K562 (cell line): Measurements from ENCODE around the gene CSF1R. TPM values are rescaled to one million over a fixed set of nuclear protein-coding genes. Genes with fewer than 3 reads are reported as not detected.

Experiments used
- ATAC-seq: fragments of 200-7000 bp; cut with Tn5 transposase; 3 replicates; pipeline ENCODE4 v1.9.1; 2020; ENCODE audit warnings: moderate library complexity
- Bru-seq: library from RNA; stranded (reverse); fragments of 400-500 nt; gene quantifications from one replicate; lab custom pipeline; 2021; lab: Mats Ljungman, UMichigan
- BruChase-seq, 2 experiments: library from RNA; stranded (reverse); fragments of 400-500 nt; gene quantifications; one replicate each; lab custom pipeline; 2021; lab: Mats Ljungman, UMichigan
- BruUV-seq: library from RNA; stranded (reverse); fragments of 400-500 nt; replicated peaks from 2 replicates; lab custom pipeline; 2021; lab: Mats Ljungman, UMichigan
- CTCF ChIA-PET: fragments of 300-600 bp; formaldehyde crosslinking; extraction: SDS; loops from one replicate; lab custom pipeline; 2021; ENCODE audit warnings: low intra/inter-chr PET ratio; lab: Yijun Ruan, JAX
- POLR2A ChIA-PET: fragments of 300-600, 350-650 bp; sonication (Branson Sonifier 250); formaldehyde crosslinking; extraction: SDS; loops from one replicate; lab custom pipeline; 2021; ENCODE audit warnings: antibody characterized with exemption, inconsistent platforms; lab: Yijun Ruan, JAX
- DNase-seq, 4 experiments: peaks; one replicate each; pipeline versions ENCODE4 v3.0.0 to v3.0.0-alpha.2; 2011 to 2018; ENCODE audit warnings: low spot score in 3 of 4, mixed read lengths in 3 of 4; ENCODE audit errors: extremely low read depth in 1 of 4
- FAIRE-seq: peaks from 2 replicates; lab custom pipeline; 2011; peaks lifted over from hg19 to GRCh38; lab: Jason Lieb, UNC
- H2AFZ ChIP-seq: 2 replicates; pipeline ENCODE4 v1.6.0; 2011; ENCODE audit warnings: low read depth, low read length, control low read depth, inconsistent platforms
- H3K27ac ChIP-seq: fragments of 200-600 bp; 3 replicates; pipeline ENCODE4 v1.8.0; 2011; ENCODE audit warnings: low read depth, mild to moderate bottlenecking, control low read depth, inconsistent platforms, low read length, moderate library complexity, mixed read lengths; ENCODE audit errors: extremely low read depth
- H3K27me3 ChIP-seq, 2 experiments: fragments of 300-600 bp in 1 of 2; 2 replicates in 1 of 2; 3 replicates in 1 of 2; pipeline versions ENCODE4 v1.6.0 to v1.8.0; 2011; ENCODE audit warnings: inconsistent platforms in 2 of 2, low read length in 2 of 2, mild to moderate bottlenecking in 1 of 2, mixed read lengths in 1 of 2, moderate library complexity in 1 of 2; ENCODE audit not compliant: control insufficient read depth in 2 of 2, insufficient read depth in 2 of 2
- H3K36me3 ChIP-seq: fragments of 300-600 bp; 3 replicates; pipeline ENCODE4 v1.8.0; 2011; ENCODE audit warnings: mild to moderate bottlenecking, low read length, inconsistent platforms; ENCODE audit not compliant: control insufficient read depth, insufficient read depth
- H3K4me1 ChIP-seq, 2 experiments: fragments of 200-600 bp in 1 of 2; replicated peaks in 1 of 2; 2 replicates in 1 of 2; 3 replicates in 1 of 2; pipeline versions ENCODE4 v1.5.1 to v1.8.0; 2011; ENCODE audit warnings: inconsistent platforms in 2 of 2, low read length in 2 of 2, mild to moderate bottlenecking in 1 of 2, mixed read lengths in 1 of 2, moderate library complexity in 1 of 2; ENCODE audit not compliant: control insufficient read depth in 2 of 2, insufficient read depth in 2 of 2
- H3K4me2 ChIP-seq: 2 replicates; pipeline ENCODE4 v1.6.1; 2011; ENCODE audit warnings: low read length, control low read depth, inconsistent platforms, mixed read lengths; ENCODE audit not compliant: insufficient read depth
- H3K4me3 ChIP-seq: fragments of 200-600 bp; sonication (generic), shearing (Covaris generic); 2 replicates; pipeline ENCODE4 v1.5.1; 2016; ENCODE audit warnings: control low read depth, inconsistent platforms
- H3K79me2 ChIP-seq: fragments of 200-600 bp; 3 replicates; pipeline ENCODE4 v1.8.0; 2011; ENCODE audit warnings: low read length, inconsistent platforms; ENCODE audit not compliant: control insufficient read depth, insufficient read depth
- H3K9ac ChIP-seq, 2 experiments: 2 replicates each; pipeline versions ENCODE4 v1.6.0 to v1.6.1; 2011; ENCODE audit warnings: low read depth in 2 of 2, low read length in 2 of 2, control low read depth in 1 of 2, inconsistent platforms in 1 of 2, mild to moderate bottlenecking in 1 of 2, mixed read lengths in 1 of 2; ENCODE audit not compliant: insufficient read depth in 1 of 2
- H3K9me1 ChIP-seq: one replicate; pipeline ENCODE4 v1.6.0; 2011; ENCODE audit warnings: inconsistent platforms, mild to moderate bottlenecking, low read length, moderate library complexity; ENCODE audit not compliant: control insufficient read depth, insufficient read depth
- H3K9me3 ChIP-seq: replicated peaks from 2 replicates; pipeline ENCODE4 v1.5.1; 2011; ENCODE audit warnings: low read depth, low read length, inconsistent platforms; ENCODE audit not compliant: control insufficient read depth, insufficient read depth
- H4K20me1 ChIP-seq: replicated peaks from 2 replicates; pipeline ENCODE4 v1.6.1; 2011; ENCODE audit warnings: low read length, inconsistent platforms, mixed read lengths; ENCODE audit not compliant: control insufficient read depth, insufficient read depth
- ATF4 ChIP-seq: fragments of 450-650 bp; formaldehyde crosslinking; IDR thresholded peaks from 2 replicates; pipeline ENCODE4 v1.4.0; 2022; ENCODE audit warnings: mild to moderate bottlenecking, moderate library complexity
- DACH1 ChIP-seq: fragments of 450-650 bp; IDR thresholded peaks from 2 replicates; pipeline ENCODE4 v1.6.1; 2018; ENCODE audit not compliant: partially characterized antibody
- KLF6 ChIP-seq: fragments of 250-450 bp; sonication (Bioruptor Pico); IDR thresholded peaks from 2 replicates; pipeline ENCODE4 v1.4.0; 2020; ENCODE audit warnings: mild to moderate bottlenecking, moderate library complexity, borderline replicate concordance
- MAFF ChIP-seq: IDR thresholded peaks from 2 replicates; pipeline ENCODE4 v1.6.1; 2012; ENCODE audit warnings: low read length, improper control_type of control experiment
- MBD2 ChIP-seq: sonication (generic); IDR thresholded peaks from 2 replicates; pipeline ENCODE4 v1.6.1; 2016; ENCODE audit warnings: low read depth, borderline replicate concordance
- RAD51 ChIP-seq: fragments of 450-650 bp; IDR thresholded peaks from 2 replicates; pipeline ENCODE4 v1.7.1; 2016; ENCODE audit warnings: low read depth, mild to moderate bottlenecking, borderline replicate concordance
- SUPT5H ChIP-seq: fragments of 450-650 bp; IDR thresholded peaks from 2 replicates; pipeline ENCODE4 v1.6.1; 2016
- TCF7L2 ChIP-seq: fragments of 150-350 bp; IDR thresholded peaks from 2 replicates; pipeline ENCODE4 v1.6.1; 2016; ENCODE audit warnings: low read depth, mild to moderate bottlenecking, low read length, moderate library complexity
- ZNF766 ChIP-seq: fragments of 200-800 bp; sonication (Bioruptor generic); conservative IDR thresholded peaks from 2 replicates; pipeline ENCODE4 v1.6.1; 2016; ENCODE audit warnings: missing genetic modification characterization, missing compliant biosample characterization
- WGBS: fragments of 100-300 bp; shearing (Covaris generic); methylation state at CpG from one replicate; pipeline ENCODE4 v1.1.6; 2016; ENCODE audit warnings: low coverage, mixed read lengths; ENCODE audit not compliant: insufficient coverage; ENCODE audit errors: missing lambda C conversion rate; 5-methylcytosine and 5-hydroxymethylcytosine counted together
- in situ Hi-C: fragments of 300-500 bp; cut with MboI; formaldehyde crosslinking; loops from 4 replicates; pipeline ENCODE4 v1.15.0; 2018; ENCODE audit warnings: inconsistent platforms, mixed read lengths
- intact Hi-C: fragments of 100-400 bp; cut with micrococcal nuclease; formaldehyde crosslinking; loops from 2 replicates; pipeline ENCODE4 v1.14.2; 2022
- long read RNA-seq, 3 experiments: library from polyadenylated mRNA in 2 of 3; library from RNA in 1 of 3; unstranded in 2 of 3; stranded (forward) in 1 of 3; transcript quantifications; one replicate each; pipeline ENCODE4 v2.0.0, GENCODE V29; 2019 to 2022
- polyA minus RNA-seq, 3 experiments: library from RNA; depleted of rRNA, polyadenylated mRNA; stranded (reverse); fragments of >200 nt; gene quantifications; 2 replicates each; pipeline ENCODE4 v1.2.3, GENCODE V29; 2011
- polyA plus RNA-seq, 8 experiments: library from polyadenylated mRNA; depleted of rRNA in 4 of 8; stranded (reverse) in 5 of 8; unstranded in 3 of 8; fragments of >200 nt; fragmentation: Nextera tagmentation in 2 of 8; fragmentation: Illumina TruSeq in 1 of 8; extraction: Ambion mirVana in 2 of 8; extraction: Trizol in 1 of 8; gene quantifications; 2 replicates each; pipeline versions ENCODE4 v1.2.1 to v1.2.3, GENCODE V29; 2011 to 2014; ENCODE audit warnings: inconsistent platforms in 1 of 8, missing spikeins in 1 of 8
- total RNA-seq, 7 experiments: library from RNA; depleted of rRNA in 6 of 7; stranded (reverse); fragments of >200 nt in 6 of 7; fragmentation: Illumina TruSeq in 2 of 7; extraction: Trizol in 2 of 7; gene quantifications; 2 replicates each; pipeline versions ENCODE4 v1.2.1 to v1.2.3, GENCODE V29; 2011 to 2021; ENCODE audit warnings: low replicate concordance in 1 of 7

Gene CSF1R
- not detected in 2 replicates for total RNA-seq (2011; cell fraction: chromatin; rRNA removed; ENCODE audit: low replicate concordance)
- not detected in 2 replicates for total RNA-seq (2011; cell fraction: nucleolus; rRNA removed)
- not detected in 2 replicates for total RNA-seq (2011; cell fraction: nucleoplasm; rRNA removed)
- total RNA-seq (2014; rRNA removed) (not detected in 2 replicates), total RNA-seq (2014; rRNA removed; fragmentation: Illumina TruSeq; extraction: Trizol) (not detected in 2 replicates), total RNA-seq (2015; rRNA removed; fragmentation: Illumina TruSeq; extraction: Trizol) (not detected in 2 replicates), total RNA-seq (2021) (0.20 and 0.22 TPM in 2 replicates), polyA plus RNA-seq (2011; rRNA removed) (0.03 TPM in 1 of 2 replicates, not detected in the other), polyA plus RNA-seq (2014; fragmentation: Illumina TruSeq; extraction: Trizol) (not detected in 2 replicates), polyA plus RNA-seq (2014; fragmentation: Nextera tagmentation; extraction: Ambion mirVana) (not detected), polyA plus RNA-seq (2014; rRNA removed) (0.64 TPM in 1 of 2 replicates, not detected in the other), polyA minus RNA-seq (2011; rRNA and poly(A)+ RNA removed) (0.39 TPM in 1 of 2 replicates, not detected in the other), Bru-seq, nascent RNA (percentile 6 among the genes with signal in this experiment), BruChase-seq, experiment 1, labeled RNA remaining after a 2-hour chase (not detected), BruChase-seq, experiment 2, labeled RNA remaining after a 6-hour chase (percentile 4 among the genes with signal in this experiment)
- polyA plus RNA-seq (2011; cell fraction: cytosol; rRNA removed), result 0.03 TPM in 1 of 2 replicates, not detected in the other
- 0.13 TPM in 1 of 2 replicates, not detected in the other for polyA plus RNA-seq (2011; cell fraction: nucleus; rRNA removed)
- 0.12 TPM in 1 of 2 replicates, not detected in the other for polyA plus RNA-seq (2012)
- polyA minus RNA-seq (2011; cell fraction: cytosol; rRNA and poly(A)+ RNA removed), result not detected in 2 replicates
- polyA minus RNA-seq (2011; cell fraction: nucleus; rRNA and poly(A)+ RNA removed), result not detected in 2 replicates
- long read RNA-seq, experiment 1, partial matches to known transcripts, result 0 of 1 reads
- long read RNA-seq, experiment 1, other reads (novel, unspliced or antisense), result 1 of 1 reads
- long read RNA-seq, experiment 2, result 0 reads
- long read RNA-seq, experiment 3, result 0 reads

GRCh38 chr5:150085950-150086715, at the start of gene CSF1R:
Gene CSF1R (minus strand): TSS chr5:150086554. CDS start chr5:150086427, 127 bp downstream.
- intact Hi-C loops, result no loop called here
- 0% methylated on average over 9 of the region's 9 CpGs for WGBS
- Histone ChIP-seq H3K36me3 (no peaks in the 10 kb centered on the region), H3K9ac (no peak within 1 kb of the TSS), H3K4me2 (no peak within 1 kb of the TSS), H3K79me2 (no peaks in the 10 kb centered on the region), H3K4me3 (no peak within 1 kb of the TSS), H4K20me1 (no peaks in the 10 kb centered on the region), H3K4me1 (peaks cover 0 to 3% of the 10 kb centered on the region in 2 experiments; a peak in 1 of 5 replicates), H3K9me1 (no peaks in the 10 kb centered on the region), H3K27ac (no peak within 1 kb of the TSS), H3K9me3 (no peaks in the 10 kb centered on the region), H3K27me3 (peaks cover 34 to 51% of the 10 kb centered on the region in 2 experiments), H2AFZ (no peak within 1 kb of the TSS)
- no peak for DNase-seq
- in situ Hi-C loops, result no loop called here
- no peak for FAIRE-seq
- POLR2A ChIA-PET, result interaction anchor here (0.7 kb wide), 1 partner anchor 60 kb away, joined by 3 read pairs; no protein-coding TSS in a partner anchor
- BruUV-seq, result no TSS peak
- CTCF ChIA-PET, result no interaction called here
- no peak for TF ChIP-seq ZNF766 (CRISPR knock-in tag)
- TF ChIP-seq MAFF, result no peak
- TF ChIP-seq MBD2, result no peak
- TF ChIP-seq ATF4 (CRISPR knock-in tag), result no peak
- TF ChIP-seq DACH1, result no peak
- TF ChIP-seq KLF6 (CRISPR knock-in tag), result no peak
- no peak for TF ChIP-seq RAD51
- TF ChIP-seq SUPT5H, result no peak
- TF ChIP-seq TCF7L2, result no peak
- ATAC-seq, result no peak
